ENCODE results near the gene DYNLT1. TPM values are rescaled to one million over a fixed set of nuclear protein-coding genes. Genes with fewer than 3 reads are reported as not detected.

The DYNLT1 gene
- total RNA-seq, 1 experiment from 2014 or later, result 105 TPM

- Histone ChIP-seq H3K27me3 (ENCODE audit: insufficient read depth, low read length) (no peaks in the 10 kb centered on the region), H3K4me2 (ENCODE audit: insufficient read depth, insufficient read length, low read length) (no peak overlapping the region), H3K79me2 (ENCODE audit: insufficient read depth, low read length) (no peaks in the 10 kb centered on the region), H4K20me1 (ENCODE audit: control insufficient read depth, insufficient read depth, insufficient read length) (no peaks in the 10 kb centered on the region), H3K9ac (ENCODE audit: extremely low read depth, insufficient read length, low read length) (no peak overlapping the region), H3K23ac (ENCODE audit: insufficient read length, low read depth, low read length) (no peak overlapping the region), H3T11ph (ENCODE audit: low read length) (no peak overlapping the region), H2BK120ac (ENCODE audit: low read depth, low read length, poor library complexity, severe bottlenecking) (no peak overlapping the region), H2BK15ac (ENCODE audit: low read depth, low read length) (no peak overlapping the region), H3K14ac (ENCODE audit: insufficient read depth, low read length) (no peak overlapping the region), H3K9me3 (ENCODE audit: control insufficient read depth, low read depth, low read length) (no peaks in the 10 kb centered on the region), H3K18ac (ENCODE audit: insufficient read length, low read depth, low read length) (no peak overlapping the region), H4K8ac (replicated peaks; ENCODE audit: insufficient read length, low read depth, low read length) (no peak overlapping the region), H2BK20ac (ENCODE audit: low read depth, low read length, poor library complexity, severe bottlenecking) (no peak overlapping the region), H4K5ac (ENCODE audit: insufficient read length, low read depth, low read length) (no peak overlapping the region), H2BK12ac (ENCODE audit: insufficient read length, low read depth, low read length) (no peak overlapping the region), H2AFZ (ENCODE audit: low read length) (no peak overlapping the region), H3K4me1 (ENCODE audit: insufficient read depth, low read length) (no peaks in the 10 kb centered on the region), H3K23me2 (ENCODE audit: insufficient read length, low read depth, low read length, poor library complexity, severe bottlenecking) (no peaks in the 10 kb centered on the region), H3K79me1 (ENCODE audit: insufficient read depth, low read depth, low read length, poor library complexity, severe bottlenecking) (no peaks in the 10 kb centered on the region), H3K56ac (ENCODE audit: insufficient read length, low read depth, low read length) (no peak overlapping the region), H2BK5ac (ENCODE audit: insufficient read length, low read length) (no peak overlapping the region), H3K4ac (ENCODE audit: low read depth, low read length) (no peak overlapping the region), H3K27ac (ENCODE audit: insufficient read length, low read depth, low read length) (no peak overlapping the region), H2AK5ac (ENCODE audit: insufficient read length, low read length) (no peak overlapping the region), H4K91ac (ENCODE audit: insufficient read length, low read depth, low read length) (no peak overlapping the region)
- no CpG with 5 or more reads among the region's 8 CpGs for WGBS (ENCODE audit: extremely low coverage, insufficient read length, low lambda C conversion rate)
- H3K27me3 Mint-ChIP-seq (ENCODE audit: low read depth), result peaks cover 10% of the 10 kb centered on the region
- H3K9me3 Mint-ChIP-seq, result no peaks in the 10 kb centered on the region
- DNase-seq, result no peak
- no peak for TF ChIP-seq CTCF (conservative IDR thresholded peaks at IDR 0.05)
- no peaks in the 10 kb centered on the region for H3K36me3 Mint-ChIP-seq (ENCODE audit: insufficient read depth in 1 of 3, low read depth in 3 of 3)
- H3K4me1 Mint-ChIP-seq, result peaks cover 17 to 18% of the 10 kb centered on the region in 2 experiments
- no peak overlapping the region for H3K27ac Mint-ChIP-seq
- no peak overlapping the region for H3K4me3 Mint-ChIP-seq
Measured at GRCh38 chr6:158667360-158667981, 22.9 kb upstream of the DYNLT1 start.
